ENCODE data around the gene VSIG1. TPM values are rescaled to one million over a fixed set of nuclear protein-coding genes. Genes with fewer than 3 reads are reported as not detected.

VSIG1 gene
- polyA plus RNA-seq, 1 donor from 2014 or later: not detected

DNA sequence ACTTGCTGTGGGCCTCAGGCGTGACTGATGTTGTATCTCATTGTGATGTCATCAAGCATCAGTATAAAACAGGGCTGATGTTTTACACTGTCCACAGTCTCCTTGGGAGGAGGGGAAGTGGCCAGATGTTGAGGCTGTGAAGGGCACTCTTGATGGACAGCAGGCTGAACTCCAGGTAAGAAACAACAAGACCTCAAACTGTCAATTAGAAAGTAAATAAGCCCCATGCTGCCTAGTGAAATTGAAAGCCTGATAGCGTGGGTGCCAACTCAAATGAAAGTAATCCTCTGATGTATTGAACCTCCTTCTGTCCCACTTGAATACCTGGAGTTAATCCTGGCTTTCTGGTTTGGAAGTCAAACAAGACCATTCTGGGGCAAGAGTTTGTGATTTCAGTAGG, 19.7 kb downstream of the VSIG1 start:
- no peak overlapping the region for H3K4me2 ChIP-seq (ENCODE audit: low read length)
- H3K27ac ChIP-seq (ENCODE audit: low read length): no peak overlapping the region
- H3K27me3 ChIP-seq (ENCODE audit: insufficient read depth, low read depth, low read length): no peaks in the 10 kb centered on the region

DNA sequence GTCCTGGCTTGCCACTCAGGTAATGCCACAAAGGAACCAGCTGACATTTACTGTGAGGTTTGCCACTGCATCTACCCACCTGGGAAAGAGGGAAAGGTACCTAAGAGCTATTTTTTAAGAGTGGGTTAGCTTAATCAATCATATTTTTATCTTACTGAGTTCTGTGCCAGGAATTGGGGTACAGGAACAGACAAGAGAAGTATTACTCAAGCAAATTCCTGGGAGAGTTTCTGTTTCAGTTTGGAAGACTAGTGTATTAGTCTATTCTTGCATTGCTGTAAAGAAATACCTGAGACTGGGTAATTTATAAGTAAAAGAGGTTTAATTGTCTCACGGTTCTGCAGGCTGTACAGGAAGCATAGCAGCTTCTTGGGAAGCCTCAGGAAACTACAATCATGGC, 23.3 kb downstream of the VSIG1 start:
- H3K9me2 ChIP-seq (ENCODE audit: insufficient read depth, low read length): no peaks in the 10 kb centered on the region

More for the DNA sequence above, 19.7 kb downstream of the VSIG1 start:
- Histone ChIP-seq H4K20me1 (ENCODE audit: insufficient read depth) (no peaks in the 10 kb centered on the region), H3K36me3 (ENCODE audit: insufficient read depth, low read length) (no peaks in the 10 kb centered on the region), H3K9me2 (ENCODE audit: insufficient read depth, low read length) (no peaks in the 10 kb centered on the region), H3K4me3 (ENCODE audit: low read length) (no peak overlapping the region), H3K9ac (ENCODE audit: low read length) (no peak overlapping the region), H2AFZ (ENCODE audit: low read depth, low read length) (no peak overlapping the region), H3K79me2 (replicated peaks; ENCODE audit: insufficient read depth, low read length) (no peaks in the 10 kb centered on the region), H3K9me3 (ENCODE audit: low read length) (no peaks in the 10 kb centered on the region), H3F3A (ENCODE audit: insufficient read depth, low read length, poor library complexity, severe bottlenecking) (no peaks in the 10 kb centered on the region)
- TF ChIP-seq EZH2 (IDR thresholded peaks at IDR 0.05; ENCODE audit: borderline replicate concordance, insufficient read depth, low read length, poor library complexity, severe bottlenecking) (no peak), SMC3 (conservative IDR thresholded peaks at IDR 0.05; ENCODE audit: poor library complexity) (no peak), POLR2AphosphoS5 (IDR thresholded peaks at IDR 0.05) (no peak), MXI1 (conservative IDR thresholded peaks at IDR 0.05; ENCODE audit: poor library complexity, severe bottlenecking) (no peak), RAD21 (conservative IDR thresholded peaks at IDR 0.05) (no peak), TAF1 (IDR thresholded peaks at IDR 0.05; ENCODE audit: low read depth) (no peak), EP300 (conservative IDR thresholded peaks at IDR 0.05; ENCODE audit: poor library complexity, severe bottlenecking) (no peak)
- TF ChIP-seq, protein P1, sequence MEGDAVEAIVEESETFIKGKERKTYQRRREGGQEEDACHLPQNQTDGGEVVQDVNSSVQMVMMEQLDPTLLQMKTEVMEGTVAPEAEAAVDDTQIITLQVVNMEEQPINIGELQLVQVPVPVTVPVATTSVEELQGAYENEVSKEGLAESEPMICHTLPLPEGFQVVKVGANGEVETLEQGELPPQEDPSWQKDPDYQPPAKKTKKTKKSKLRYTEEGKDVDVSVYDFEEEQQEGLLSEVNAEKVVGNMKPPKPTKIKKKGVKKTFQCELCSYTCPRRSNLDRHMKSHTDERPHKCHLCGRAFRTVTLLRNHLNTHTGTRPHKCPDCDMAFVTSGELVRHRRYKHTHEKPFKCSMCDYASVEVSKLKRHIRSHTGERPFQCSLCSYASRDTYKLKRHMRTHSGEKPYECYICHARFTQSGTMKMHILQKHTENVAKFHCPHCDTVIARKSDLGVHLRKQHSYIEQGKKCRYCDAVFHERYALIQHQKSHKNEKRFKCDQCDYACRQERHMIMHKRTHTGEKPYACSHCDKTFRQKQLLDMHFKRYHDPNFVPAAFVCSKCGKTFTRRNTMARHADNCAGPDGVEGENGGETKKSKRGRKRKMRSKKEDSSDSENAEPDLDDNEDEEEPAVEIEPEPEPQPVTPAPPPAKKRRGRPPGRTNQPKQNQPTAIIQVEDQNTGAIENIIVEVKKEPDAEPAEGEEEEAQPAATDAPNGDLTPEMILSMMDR (IDR thresholded peaks at IDR 0.05; ENCODE audit: poor library complexity, severe bottlenecking): no peak
- TF ChIP-seq, protein P2, sequence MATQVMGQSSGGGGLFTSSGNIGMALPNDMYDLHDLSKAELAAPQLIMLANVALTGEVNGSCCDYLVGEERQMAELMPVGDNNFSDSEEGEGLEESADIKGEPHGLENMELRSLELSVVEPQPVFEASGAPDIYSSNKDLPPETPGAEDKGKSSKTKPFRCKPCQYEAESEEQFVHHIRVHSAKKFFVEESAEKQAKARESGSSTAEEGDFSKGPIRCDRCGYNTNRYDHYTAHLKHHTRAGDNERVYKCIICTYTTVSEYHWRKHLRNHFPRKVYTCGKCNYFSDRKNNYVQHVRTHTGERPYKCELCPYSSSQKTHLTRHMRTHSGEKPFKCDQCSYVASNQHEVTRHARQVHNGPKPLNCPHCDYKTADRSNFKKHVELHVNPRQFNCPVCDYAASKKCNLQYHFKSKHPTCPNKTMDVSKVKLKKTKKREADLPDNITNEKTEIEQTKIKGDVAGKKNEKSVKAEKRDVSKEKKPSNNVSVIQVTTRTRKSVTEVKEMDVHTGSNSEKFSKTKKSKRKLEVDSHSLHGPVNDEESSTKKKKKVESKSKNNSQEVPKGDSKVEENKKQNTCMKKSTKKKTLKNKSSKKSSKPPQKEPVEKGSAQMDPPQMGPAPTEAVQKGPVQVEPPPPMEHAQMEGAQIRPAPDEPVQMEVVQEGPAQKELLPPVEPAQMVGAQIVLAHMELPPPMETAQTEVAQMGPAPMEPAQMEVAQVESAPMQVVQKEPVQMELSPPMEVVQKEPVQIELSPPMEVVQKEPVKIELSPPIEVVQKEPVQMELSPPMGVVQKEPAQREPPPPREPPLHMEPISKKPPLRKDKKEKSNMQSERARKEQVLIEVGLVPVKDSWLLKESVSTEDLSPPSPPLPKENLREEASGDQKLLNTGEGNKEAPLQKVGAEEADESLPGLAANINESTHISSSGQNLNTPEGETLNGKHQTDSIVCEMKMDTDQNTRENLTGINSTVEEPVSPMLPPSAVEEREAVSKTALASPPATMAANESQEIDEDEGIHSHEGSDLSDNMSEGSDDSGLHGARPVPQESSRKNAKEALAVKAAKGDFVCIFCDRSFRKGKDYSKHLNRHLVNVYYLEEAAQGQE (IDR thresholded peaks at IDR 0.05; ENCODE audit: borderline replicate concordance): no peak

More for the DNA sequence above, 23.3 kb downstream of the VSIG1 start:
- Histone ChIP-seq H3K9me3 (ENCODE audit: low read length) (no peaks in the 10 kb centered on the region), H4K20me1 (ENCODE audit: insufficient read depth) (no peaks in the 10 kb centered on the region), H3K4me2 (ENCODE audit: low read length) (no peak overlapping the region), H3K4me3 (ENCODE audit: low read length) (no peak overlapping the region), H3K27ac (ENCODE audit: low read length) (no peak overlapping the region), H3K9ac (ENCODE audit: low read length) (no peak overlapping the region), H2AFZ (ENCODE audit: low read depth, low read length) (no peak overlapping the region), H3K36me3 (ENCODE audit: insufficient read depth, low read length) (no peaks in the 10 kb centered on the region), H3K79me2 (replicated peaks; ENCODE audit: insufficient read depth, low read length) (no peaks in the 10 kb centered on the region), H3F3A (ENCODE audit: insufficient read depth, low read length, poor library complexity, severe bottlenecking) (no peaks in the 10 kb centered on the region), H3K27me3 (ENCODE audit: insufficient read depth, low read depth, low read length) (no peaks in the 10 kb centered on the region)
- TF ChIP-seq, protein P2 (IDR thresholded peaks at IDR 0.05; ENCODE audit: borderline replicate concordance): no peak
- no peak for TF ChIP-seq EP300 (conservative IDR thresholded peaks at IDR 0.05; ENCODE audit: poor library complexity, severe bottlenecking)
- TF ChIP-seq EZH2 (IDR thresholded peaks at IDR 0.05; ENCODE audit: borderline replicate concordance, insufficient read depth, low read length, poor library complexity, severe bottlenecking): no peak
- no peak for TF ChIP-seq MXI1 (conservative IDR thresholded peaks at IDR 0.05; ENCODE audit: poor library complexity, severe bottlenecking)
- TF ChIP-seq RAD21 (conservative IDR thresholded peaks at IDR 0.05): no peak
- TF ChIP-seq, protein P1 (IDR thresholded peaks at IDR 0.05; ENCODE audit: poor library complexity, severe bottlenecking): no peak
- no peak for TF ChIP-seq SMC3 (conservative IDR thresholded peaks at IDR 0.05; ENCODE audit: poor library complexity)
- TF ChIP-seq TAF1 (IDR thresholded peaks at IDR 0.05; ENCODE audit: low read depth): no peak
- TF ChIP-seq POLR2AphosphoS5 (IDR thresholded peaks at IDR 0.05): no peak

All from neural cell (in vitro differentiated cells).